NCI-H128 (cell line): ENCODE results near the gene U2AF1.
"Not testable (repeated sequence)": the region's sequence is repeated elsewhere in the genome, so short reads cannot be mapped to it uniquely, and the experiment has no call there.

Experiments used
- DNase-seq: peaks from one replicate; lab custom pipeline; 2025; ENCODE audit not compliant: unreplicated experiment; lab: John Stamatoyannopoulos, UW

The U2AF1 gene

DNA sequence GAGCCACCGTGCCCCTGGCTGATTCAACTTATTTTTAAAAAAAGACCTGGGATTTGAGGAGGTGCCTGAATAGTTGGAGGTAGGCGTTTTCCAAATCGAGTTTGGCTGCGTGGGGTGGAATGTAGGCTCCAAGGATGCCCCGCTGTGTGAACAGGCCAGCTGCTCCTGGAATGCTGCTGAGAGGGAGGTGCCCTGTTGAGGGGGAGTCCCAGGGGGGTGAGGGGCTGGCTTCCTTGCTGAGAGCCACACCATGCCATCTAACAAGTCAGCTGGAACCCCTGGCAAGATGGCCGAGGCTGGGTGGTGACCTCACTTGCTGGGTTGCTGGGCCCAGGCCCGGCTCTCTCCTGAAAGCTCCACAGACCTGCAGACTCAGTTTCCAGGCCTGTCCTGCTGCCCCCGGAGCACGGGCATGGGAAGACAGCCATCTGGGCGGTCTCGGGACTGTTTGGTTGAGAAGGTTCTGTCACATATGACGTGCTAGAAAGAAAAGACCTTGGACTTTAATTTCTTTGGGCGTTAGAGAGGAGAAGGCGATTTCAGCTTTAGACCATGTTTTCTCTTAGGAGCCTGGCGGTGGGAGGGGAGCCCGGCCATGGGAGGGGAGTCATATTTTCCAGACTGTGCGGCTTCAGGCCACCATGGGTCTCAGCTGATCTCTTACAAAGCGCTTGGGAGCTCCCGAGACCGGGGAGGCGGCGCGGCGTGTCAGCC is 24.6 kb downstream of the U2AF1 start:
- not testable (repeated sequence) for DNase-seq

- DNase-seq: not testable (repeated sequence)
These were observed 30.7 kb downstream of the U2AF1 start for GRCh38 chr21:43076643-43077042.

GRCh38 chr21:43076023-43076637 is 31.2 kb downstream of the U2AF1 start:
- DNase-seq: not testable (repeated sequence)

- DNase-seq: not testable (repeated sequence)
These were observed 32.0 kb downstream of the U2AF1 start, which contains the start of gene CBS for GRCh38 chr21:43075170-43076022. CBS (minus strand) TSS chr21:43075835; CDS start chr21:43072193, 3,642 bp downstream.

DNA sequence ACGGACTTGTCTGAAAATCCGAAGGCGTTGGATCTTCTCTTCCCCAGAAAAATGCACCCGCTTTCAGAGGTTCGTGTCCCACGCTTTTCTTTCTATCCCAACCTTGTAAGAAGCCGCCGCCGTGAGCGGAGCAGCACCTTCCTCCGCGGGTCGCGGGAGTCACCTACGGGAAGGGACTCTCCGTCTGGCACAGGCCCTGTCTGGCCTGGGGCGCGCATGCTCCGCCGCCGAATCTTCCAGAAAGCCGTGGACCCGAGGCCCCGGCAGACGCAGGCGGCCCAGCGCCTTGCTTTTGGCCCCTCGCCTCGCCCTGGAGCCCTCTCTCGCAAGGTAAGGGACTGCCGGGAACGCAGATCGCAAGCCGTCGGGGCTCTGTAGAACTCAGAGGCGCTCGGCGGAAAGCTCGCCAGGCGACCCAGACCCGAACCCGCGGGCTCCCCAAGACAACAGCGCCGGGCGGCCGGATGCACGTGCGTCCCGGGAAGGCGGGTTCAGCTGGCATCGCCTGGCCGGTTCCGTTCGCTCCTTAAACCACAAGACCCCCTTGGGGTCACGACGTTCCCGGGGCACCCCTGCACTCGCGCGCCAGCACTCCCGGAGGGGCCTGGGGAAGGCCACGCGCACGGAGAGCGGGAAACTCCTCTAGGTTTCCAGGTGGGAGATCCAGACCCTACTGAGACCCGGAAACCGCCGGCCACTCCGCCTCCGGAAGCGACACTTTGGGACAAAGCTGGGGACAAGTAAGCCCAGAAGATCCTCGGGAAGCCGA is 32.8 kb downstream of the U2AF1 start:
- not testable (repeated sequence) for DNase-seq

DNA sequence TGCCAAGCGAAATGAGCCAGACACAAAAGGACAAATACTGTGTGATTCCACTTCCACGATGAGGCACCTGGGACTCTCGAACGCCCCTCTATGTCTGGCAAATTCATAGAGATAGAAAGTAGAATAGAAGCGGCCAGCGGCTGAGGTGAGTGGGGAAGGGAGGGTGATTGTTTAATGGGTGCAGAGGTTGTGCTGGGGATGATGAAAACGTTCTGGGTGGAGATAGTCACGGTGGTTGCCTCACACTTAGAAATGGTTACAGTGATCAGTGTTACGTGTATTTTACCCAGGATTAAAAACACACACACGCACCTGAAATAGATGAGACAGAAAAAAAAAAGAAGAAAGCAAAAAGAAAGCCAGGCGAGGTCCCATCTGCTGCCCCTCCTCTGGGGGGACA is 34.6 kb downstream of the U2AF1 start:
- DNase-seq: not testable (repeated sequence)

- DNase-seq: not testable (repeated sequence)
These were observed 37.7 kb downstream of the U2AF1 start for GRCh38 chr21:43069682-43070081.

DNA sequence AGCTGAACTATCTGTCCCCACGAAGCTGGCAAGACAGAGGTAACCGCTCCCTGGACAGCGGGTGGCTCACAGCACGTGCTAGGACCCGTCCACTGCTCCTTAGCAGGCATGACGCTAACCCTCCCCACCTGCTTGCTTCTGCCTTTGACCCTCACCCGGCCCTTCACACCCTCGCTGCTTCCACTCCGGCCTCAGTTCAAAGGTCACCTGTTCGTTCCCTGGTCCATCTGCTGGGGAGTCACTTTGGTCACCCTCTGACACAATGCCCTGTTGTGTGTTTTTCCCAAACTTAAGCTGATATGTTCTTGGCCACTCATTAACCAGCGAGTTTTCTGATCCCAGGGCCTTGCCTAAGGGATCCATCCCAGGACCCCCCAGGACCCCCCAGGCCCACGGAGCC is 39.3 kb downstream of the U2AF1 start:
- DNase-seq: not testable (repeated sequence)

DNA sequence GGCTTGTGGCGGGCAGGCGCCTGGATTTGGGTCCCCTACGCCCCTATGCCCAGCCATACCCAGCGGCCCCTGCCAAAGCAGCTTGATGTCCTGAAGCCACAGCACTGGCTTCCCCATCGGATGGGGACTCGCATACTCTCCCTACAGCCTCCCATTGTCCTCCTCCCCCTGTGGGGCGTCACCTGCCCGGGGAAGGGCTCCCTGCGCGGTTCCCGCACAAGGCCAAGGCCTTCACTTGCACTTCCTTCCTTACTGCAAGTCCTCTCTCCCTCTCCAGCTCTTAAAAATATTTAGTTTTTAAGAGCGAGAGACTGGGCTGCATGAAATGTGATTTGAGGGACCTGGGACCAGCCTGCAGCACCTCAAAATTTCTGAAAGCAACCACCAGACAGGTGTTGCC is 40.7 kb downstream of the U2AF1 start:
- not testable (repeated sequence) for DNase-seq

DNA sequence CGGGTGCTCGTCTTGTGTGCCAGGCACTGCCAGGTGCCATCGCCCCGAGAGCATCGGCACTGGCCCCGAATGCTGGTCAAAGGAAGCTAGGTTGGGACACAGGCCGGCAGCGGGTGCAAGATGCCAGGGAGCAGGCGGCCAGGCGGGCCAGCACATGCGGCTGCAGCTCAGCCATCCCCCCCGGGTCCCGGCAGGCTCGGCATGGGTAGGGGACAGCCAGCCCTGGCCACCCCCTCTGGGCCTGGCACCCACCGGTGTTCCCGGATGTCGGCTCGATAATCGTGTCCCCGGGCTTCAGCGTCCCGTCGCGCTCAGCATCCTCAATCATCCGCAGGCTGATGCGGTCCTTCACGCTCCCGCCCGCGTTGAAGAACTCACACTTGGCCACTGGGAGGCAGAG is 41.4 kb downstream of the U2AF1 start:
- DNase-seq: not testable (repeated sequence)

- DNase-seq: not testable (repeated sequence)
These were observed 43.0 kb downstream of the U2AF1 start for GRCh38 chr21:43064265-43064917.

- DNase-seq: not testable (repeated sequence)
These were observed 44.3 kb downstream of the U2AF1 start for GRCh38 chr21:43062955-43063664.

- DNase-seq: not testable (repeated sequence)
These were observed 54.3 kb downstream of the U2AF1 start for GRCh38 chr21:43053112-43053511.

DNA sequence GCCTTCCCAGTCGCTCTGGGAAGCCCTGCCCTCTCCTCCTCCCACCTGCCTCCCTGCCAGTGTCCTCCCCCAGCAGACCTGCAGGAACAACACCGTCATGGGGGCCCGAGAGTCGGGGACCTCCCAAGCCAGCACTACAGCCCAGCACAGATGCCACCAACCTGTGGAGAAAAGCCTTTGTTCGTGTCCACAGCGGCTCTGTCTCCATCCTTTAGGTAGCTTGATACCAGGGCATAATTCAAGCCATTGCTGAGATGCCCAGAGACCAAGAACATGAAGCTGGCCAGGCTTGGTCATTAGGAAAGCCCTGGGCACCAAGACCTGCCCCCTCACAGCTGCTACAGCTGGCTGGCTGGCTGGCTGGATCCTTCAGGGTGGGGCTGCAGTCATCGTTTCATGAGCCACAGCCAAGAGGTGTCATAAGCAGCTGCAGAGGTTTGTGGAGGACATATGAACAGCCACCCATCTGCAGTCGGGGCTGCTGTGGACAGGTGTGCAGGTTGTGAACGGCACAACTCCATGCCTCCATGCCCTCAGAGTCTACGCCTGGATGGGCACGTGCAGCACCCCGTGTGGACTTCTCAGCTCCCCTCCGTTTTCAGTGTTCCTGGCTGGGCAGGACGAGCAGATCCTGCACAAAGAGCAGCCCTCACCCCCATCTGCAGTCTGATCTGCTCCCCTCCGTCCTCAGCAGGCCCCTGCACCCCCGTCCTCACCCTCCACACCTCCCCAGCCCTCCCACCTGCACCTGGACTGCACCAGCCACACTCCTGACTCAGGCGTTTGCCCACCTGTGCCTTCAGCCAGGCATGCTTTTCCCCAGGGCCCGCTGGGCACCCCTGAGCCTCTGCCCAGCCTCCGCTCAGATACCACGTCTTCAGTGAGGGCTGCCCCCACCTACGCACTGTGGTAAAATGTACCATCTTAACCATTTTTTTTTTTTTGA is 61.2 kb downstream of the U2AF1 start:
- DNase-seq: not testable (repeated sequence)

DNA sequence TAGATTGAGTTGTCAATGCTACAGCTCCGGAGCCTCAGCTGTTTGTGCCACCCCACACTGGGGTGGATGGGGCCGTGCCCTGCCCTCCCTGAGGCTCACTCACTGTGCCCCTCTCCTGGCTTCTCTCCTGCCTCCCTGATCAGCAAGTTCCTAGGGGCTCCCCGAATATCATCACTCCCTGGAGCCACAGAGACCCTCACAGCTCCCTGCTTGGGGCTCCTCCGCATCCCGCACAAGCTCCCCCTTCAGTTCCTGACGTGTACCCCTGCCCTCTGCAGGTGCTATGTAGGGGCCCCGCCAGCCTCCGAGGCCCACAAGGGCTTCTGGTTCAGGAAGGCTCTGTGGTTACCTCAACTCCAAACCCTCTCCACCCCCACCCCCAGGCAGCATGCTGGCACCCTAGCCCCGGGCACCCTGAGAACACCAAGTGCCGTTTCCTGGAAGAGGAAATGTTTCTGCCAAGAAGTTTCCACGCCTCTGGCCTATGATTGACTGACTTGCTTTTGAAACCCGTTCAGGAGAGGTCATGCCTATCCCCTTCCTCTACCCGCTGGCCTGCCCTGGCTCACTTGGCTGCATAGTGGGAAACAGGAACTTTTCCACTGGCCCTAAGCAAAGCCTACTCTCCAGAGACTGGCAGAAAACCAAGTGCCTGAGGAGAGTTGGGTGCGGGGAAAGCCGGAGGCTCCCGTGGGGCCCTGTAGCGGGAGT is 62.0 kb downstream of the U2AF1 start:
- not testable (repeated sequence) for DNase-seq

DNA sequence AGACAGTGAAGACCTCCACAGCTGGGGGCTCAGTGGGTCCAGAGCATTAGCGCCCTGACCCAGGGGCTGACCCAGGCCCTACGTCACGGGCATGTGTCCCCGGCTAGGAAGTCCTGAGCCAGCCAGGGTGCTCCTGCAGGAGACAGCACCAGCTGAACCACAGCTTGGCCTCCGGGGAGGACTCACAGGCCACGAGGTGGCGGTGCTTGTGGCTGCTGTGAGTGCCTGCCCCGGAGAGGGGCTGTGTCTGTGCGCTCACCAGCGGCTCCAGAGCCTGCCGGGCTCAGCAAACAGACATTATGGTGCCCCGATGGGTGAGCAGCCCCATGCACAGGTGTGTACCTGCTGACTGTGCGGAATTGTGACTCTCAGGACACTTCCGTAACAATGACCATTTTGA is 62.8 kb downstream of the U2AF1 start:
- DNase-seq: not testable (repeated sequence)

DNA sequence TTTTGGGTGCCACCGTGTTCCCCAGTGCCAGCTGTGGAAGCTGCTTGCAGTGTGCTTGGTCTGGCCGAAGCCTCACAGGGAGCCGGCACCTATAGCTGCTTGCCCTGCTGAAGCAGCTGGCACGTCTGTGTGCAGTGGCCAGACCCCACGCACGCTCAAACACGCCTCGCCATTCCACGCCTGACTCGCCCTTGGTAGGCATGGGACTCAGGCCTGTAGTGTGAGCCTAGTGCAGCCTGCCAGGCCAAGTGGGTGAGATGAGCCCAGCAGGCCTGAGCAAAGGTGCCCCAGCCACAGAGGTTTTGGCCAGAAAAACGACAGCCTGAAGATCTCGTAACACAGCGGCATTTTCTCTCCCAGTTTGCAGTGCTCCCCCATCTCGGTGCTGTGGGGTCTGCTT is 64.1 kb downstream of the U2AF1 start:
- DNase-seq: not testable (repeated sequence)
